Limb (tissue), 2 donors: ENCODE measurements around the gene STIP1.

Experiments used
- DNase-seq, 2 donors: peaks; one replicate each; pipeline ENCODE4 v3.0.0-alpha.2; 2016; ENCODE audit errors: extremely low spot score in 2 of 2

The STIP1 gene

GRCh38 chr11:64249563-64250414, 63.8 kb downstream of the STIP1 start:
- no peak for DNase-seq

- DNase-seq, result no peak
Measured at GRCh38 chr11:64250415-64251015, 64.5 kb downstream of the STIP1 start.

- DNase-seq, result peak in 1 of 2 donors; percentile 85
Measured at GRCh38 chr11:64251016-64251752, 65.2 kb downstream of the STIP1 start, which contains the start of gene PLCB3. TSS of gene PLCB3 (plus strand) at chr11:64251530. CDS start at chr11:64251650, 120 bp downstream.

- DNase-seq, result no peak
Measured at GRCh38 chr11:64251753-64252002, 65.7 kb downstream of the STIP1 start.

- DNase-seq, result no peak
Measured at GRCh38 chr11:64252003-64252872, 66.3 kb downstream of the STIP1 start.

GRCh38 chr11:64253043-64253442, 67.1 kb downstream of the STIP1 start:
- no peak for DNase-seq

GRCh38 chr11:64253481-64253880, 67.5 kb downstream of the STIP1 start:
- no peak for DNase-seq
